HepG2 (cell line): ENCODE results near the gene CORO7. TPM values are rescaled to one million over a fixed set of nuclear protein-coding genes. Genes with fewer than 3 reads are reported as not detected.

Experiments
- ATF2 ChIP-seq: sonication (generic); formaldehyde crosslinking; IDR thresholded peaks from 2 replicates; pipeline ENCODE4 v1.4.0; 2020; ENCODE audit warnings: missing genetic modification reagents
- FOSL2 ChIP-seq: sonication (generic); formaldehyde crosslinking; IDR thresholded peaks from 2 replicates; pipeline ENCODE4 v1.4.0; 2020; ENCODE audit warnings: missing genetic modification reagents
- GMEB1 ChIP-seq: sonication (generic); formaldehyde crosslinking; IDR thresholded peaks from 2 replicates; pipeline ENCODE4 v1.5.1; 2020; ENCODE audit warnings: missing genetic modification reagents, mild to moderate bottlenecking, borderline replicate concordance
- HNRNPUL1 ChIP-seq: fragments of 200-400 bp; formaldehyde crosslinking; IDR thresholded peaks from 2 replicates; pipeline ENCODE4 v1.6.1; 2017; ENCODE audit warnings: low read depth, mild to moderate bottlenecking, low read length, moderate library complexity
- KLF16 ChIP-seq, 2 experiments: sonication (generic) in 1 of 2; formaldehyde crosslinking in 1 of 2; IDR thresholded peaks; 2 replicates each; pipeline versions ENCODE4 v1.6.1 to v1.8.0; 2016 to 2023; ENCODE audit warnings: missing genetic modification reagents in 2 of 2, missing compliant biosample characterization in 1 of 2
- KLF6 ChIP-seq: IDR thresholded peaks from 2 replicates; pipeline ENCODE4 v1.8.0; 2016; ENCODE audit warnings: missing biosample characterization, missing genetic modification reagents
- MIXL1 ChIP-seq: IDR thresholded peaks from 2 replicates; pipeline ENCODE4 v1.6.1; 2016
- MLXIP ChIP-seq: sonication (generic); formaldehyde crosslinking; IDR thresholded peaks from 2 replicates; pipeline ENCODE4 v1.9.0; 2021; ENCODE audit warnings: missing genetic modification reagents, borderline replicate concordance
- NFATC3 ChIP-seq: sonication (generic); formaldehyde crosslinking; IDR thresholded peaks from 2 replicates; pipeline ENCODE4 v1.5.1; 2020; ENCODE audit warnings: mild to moderate bottlenecking, missing genetic modification reagents
- PHF5A ChIP-seq: IDR thresholded peaks from one replicate; pipeline ENCODE4 v1.6.1; 2018; ENCODE audit warnings: low read depth, missing genetic modification reagents; ENCODE audit not compliant: unreplicated experiment
- POGZ ChIP-seq: sonication (generic); formaldehyde crosslinking; IDR thresholded peaks from 2 replicates; pipeline ENCODE4 v1.4.0; 2020; ENCODE audit warnings: mild to moderate bottlenecking, missing genetic modification reagents
- RBFOX2 ChIP-seq: fragments of 200-400 bp; formaldehyde crosslinking; IDR thresholded peaks from 2 replicates; pipeline ENCODE4 v1.6.1; 2017; ENCODE audit warnings: low read depth, mild to moderate bottlenecking, low read length
- RCOR2 ChIP-seq: IDR thresholded peaks from 2 replicates; pipeline ENCODE4 v1.6.1; 2016; ENCODE audit warnings: missing biosample characterization, missing genetic modification reagents
- SMAD3 ChIP-seq: sonication (generic); formaldehyde crosslinking; IDR thresholded peaks from 2 replicates; pipeline ENCODE4 v1.4.0; 2020; ENCODE audit warnings: missing genetic modification reagents
- U2AF1 ChIP-seq: fragments of 200-400 bp; formaldehyde crosslinking; optimal IDR thresholded peaks from 2 replicates; pipeline ENCODE3; 2017; ENCODE audit warnings: mild to moderate bottlenecking, low read depth, low read length
- ZBTB3 ChIP-seq: sonication (generic); formaldehyde crosslinking; IDR thresholded peaks from 2 replicates; pipeline ENCODE4 v1.4.0; 2020; ENCODE audit warnings: low read depth, mild to moderate bottlenecking, moderate library complexity, missing genetic modification reagents, borderline replicate concordance
- ZBTB33 ChIP-seq: sonication (generic); formaldehyde crosslinking; IDR thresholded peaks from 2 replicates; pipeline ENCODE4 v1.4.0; 2020; ENCODE audit warnings: missing genetic modification reagents
- ZNF12 ChIP-seq: sonication (generic); formaldehyde crosslinking; IDR thresholded peaks from 2 replicates; pipeline ENCODE4 v1.5.0; 2020; ENCODE audit warnings: missing genetic modification reagents
- ZNF563 ChIP-seq: sonication (generic); formaldehyde crosslinking; IDR thresholded peaks from 2 replicates; pipeline ENCODE4 v1.8.0; 2022; ENCODE audit warnings: mild to moderate bottlenecking, moderate library complexity, missing genetic modification reagents
- ZNF672 ChIP-seq: sonication (generic); formaldehyde crosslinking; IDR thresholded peaks from 2 replicates; pipeline ENCODE4 v1.8.1; 2022; ENCODE audit warnings: missing genetic modification reagents
- ZNF761 ChIP-seq: sonication (generic); formaldehyde crosslinking; conservative IDR thresholded peaks from 2 replicates; pipeline ENCODE4 v1.4.0; 2020; ENCODE audit warnings: mild to moderate bottlenecking, missing genetic modification reagents
- ZNF891 ChIP-seq: sonication (generic); formaldehyde crosslinking; IDR thresholded peaks from 2 replicates; pipeline ENCODE4 v1.5.0; 2020; ENCODE audit warnings: mild to moderate bottlenecking, missing genetic modification reagents
- ZSCAN20 ChIP-seq: sonication (generic); formaldehyde crosslinking; IDR thresholded peaks from 2 replicates; pipeline ENCODE4 v1.4.0; 2020; ENCODE audit warnings: missing genetic modification reagents, mild to moderate bottlenecking, borderline replicate concordance
- polyA plus RNA-seq, 8 experiments: library from polyadenylated mRNA; depleted of rRNA in 3 of 8; stranded (reverse) in 7 of 8; unstranded in 1 of 8; fragments of >200 nt; fragmentation: Illumina TruSeq in 4 of 8; extraction: Trizol in 4 of 8; gene quantifications; 2 replicates each; pipeline versions ENCODE4 v1.2.1 to v1.2.3, GENCODE V29; 2011 to 2016; ENCODE audit warnings: low read depth in 4 of 8, missing spikeins in 1 of 8, mixed read lengths in 1 of 8; ENCODE audit not compliant: insufficient read depth in 1 of 8
- total RNA-seq, 5 experiments: library from RNA; depleted of rRNA; stranded (reverse); fragments of >200 nt; fragmentation: Illumina TruSeq; extraction: Trizol; gene quantifications; 2 replicates each; pipeline ENCODE4 v1.2.3, GENCODE V29; 2016; ENCODE audit warnings: low read depth in 1 of 5

The CORO7 gene
- total and polyA plus RNA-seq, 2 of the 13 experiments (the other 11 are each of a cell fraction or from before 2014, with no cell fraction given), result 9.9 to 14.3 TPM

GRCh38 chr16:4425378-4426020, 9.1 kb upstream of the CORO7 start, which contains the start of gene DNAJA3 (continued):
- TF ChIP-seq ZBTB33 (CRISPR knock-in tag), result peak; percentile 12; the same call in 1 of the 2 replicates
- peak; percentile 19 to 67; a peak in 1 of 4 replicates for TF ChIP-seq KLF16 (CRISPR knock-in tag; IDR thresholded peaks at IDR 0.05)
- TF ChIP-seq ZNF761 (CRISPR knock-in tag), result peak; percentile 70; the same call in 1 of the 2 replicates
- peak; percentile 99 for TF ChIP-seq GMEB1 (CRISPR knock-in tag)
- TF ChIP-seq MLXIP, result no peak
- no peak for TF ChIP-seq ZNF12
- TF ChIP-seq PHF5A (CRISPR knock-in tag), result no peak
- TF ChIP-seq ZSCAN20, result no peak
- TF ChIP-seq U2AF1, result peak; percentile 8
- TF ChIP-seq RBFOX2, result peak; percentile 100
- no peak; the same call in 1 of the 2 replicates for TF ChIP-seq ZNF563 (CRISPR knock-in tag)
- TF ChIP-seq ZNF672, result no peak
- peak; percentile 82; the same call in 1 of the 2 replicates for TF ChIP-seq KLF6 (CRISPR knock-in tag)
- no peak; the same call in 1 of the 2 replicates for TF ChIP-seq POGZ (CRISPR knock-in tag)
- TF ChIP-seq SMAD3 (CRISPR knock-in tag), result no peak
- TF ChIP-seq FOSL2 (CRISPR knock-in tag), result 0 out of 2 replicates have a peak, but pooled peaks have one; percentile 2
- peak; percentile 43; the same call in 1 of the 2 replicates for TF ChIP-seq MIXL1 (CRISPR knock-in tag)
- TF ChIP-seq ATF2 (CRISPR knock-in tag), result peak; percentile 65; the same call in 1 of the 2 replicates
- TF ChIP-seq RCOR2 (CRISPR knock-in tag), result no peak
- no peak for TF ChIP-seq ZBTB3 (CRISPR knock-in tag)
- no peak for TF ChIP-seq ZNF891
- no peak for TF ChIP-seq HNRNPUL1
- TF ChIP-seq NFATC3 (CRISPR knock-in tag), result 0 out of 2 replicates have a peak, but pooled peaks have one; percentile 28
